VCaP (cell line): ENCODE results near the gene TRAPPC2.

ENCODE experiments used
- H3K27ac ChIP-seq: fragments of 450-650 bp; 2 replicates; pipeline ENCODE4 v1.5.1; 2017
- TF ChIP-seq, protein P1 (sequence below): fragments of 450-650 bp; conservative IDR thresholded peaks from 2 replicates; pipeline ENCODE4 v1.5.1; 2017; ENCODE audit warnings: mild to moderate bottlenecking, moderate library complexity

TRAPPC2 gene

DNA sequence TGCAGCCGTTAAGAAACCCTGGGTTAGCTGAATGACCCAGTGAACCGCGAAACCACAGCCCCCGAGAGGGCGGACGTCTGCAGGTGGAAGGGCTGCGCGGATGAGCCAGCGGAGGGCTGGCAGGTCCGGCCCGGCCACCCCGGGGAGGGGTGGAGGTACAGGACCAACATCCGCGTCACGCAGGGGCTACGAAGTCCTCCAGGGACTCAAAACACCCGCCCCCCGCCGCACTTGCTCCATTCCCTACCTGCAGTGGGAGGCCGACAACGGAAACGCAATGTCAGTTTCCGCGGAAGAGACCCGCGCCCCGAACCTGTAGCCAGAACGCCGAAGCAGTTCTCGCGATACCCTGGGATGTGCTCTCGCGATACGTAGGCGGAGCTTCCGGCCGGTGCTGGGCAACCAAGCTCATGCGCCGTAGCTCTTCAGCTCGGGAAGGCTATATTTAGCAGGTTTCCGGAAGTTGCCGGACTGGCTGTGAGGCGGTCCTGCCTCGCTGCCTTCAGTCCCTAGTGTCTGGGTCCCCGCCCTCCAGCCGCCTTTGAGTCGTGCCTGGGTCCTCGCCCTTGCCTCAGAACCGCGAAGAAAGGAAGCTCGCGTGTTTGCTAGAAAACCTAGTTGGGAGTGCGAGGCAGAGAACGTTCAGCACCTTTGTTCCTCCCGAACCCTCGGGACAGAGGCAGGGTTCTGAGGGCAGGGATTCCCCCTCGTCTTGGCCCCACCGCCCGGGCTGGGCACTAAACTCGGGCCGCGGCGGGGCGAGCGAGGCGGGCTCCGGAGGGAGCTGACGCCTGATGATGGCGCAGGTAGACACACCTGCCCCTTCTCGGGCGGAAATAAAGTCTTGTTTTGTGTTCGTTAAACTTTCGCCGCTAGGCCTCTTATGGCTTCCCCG, at the start of gene TRAPPC2, which contains the start of gene OFD1:
TSS of gene TRAPPC2 (minus strand) at position 343 of the 895 bp plus-strand sequence. CDS start 14,657 bp downstream, outside the sequence.
TSS of gene OFD1 (plus strand) at position 471 of the 895 bp plus-strand sequence. CDS start at position 795, 324 bp downstream.
- TF ChIP-seq, protein P1, sequence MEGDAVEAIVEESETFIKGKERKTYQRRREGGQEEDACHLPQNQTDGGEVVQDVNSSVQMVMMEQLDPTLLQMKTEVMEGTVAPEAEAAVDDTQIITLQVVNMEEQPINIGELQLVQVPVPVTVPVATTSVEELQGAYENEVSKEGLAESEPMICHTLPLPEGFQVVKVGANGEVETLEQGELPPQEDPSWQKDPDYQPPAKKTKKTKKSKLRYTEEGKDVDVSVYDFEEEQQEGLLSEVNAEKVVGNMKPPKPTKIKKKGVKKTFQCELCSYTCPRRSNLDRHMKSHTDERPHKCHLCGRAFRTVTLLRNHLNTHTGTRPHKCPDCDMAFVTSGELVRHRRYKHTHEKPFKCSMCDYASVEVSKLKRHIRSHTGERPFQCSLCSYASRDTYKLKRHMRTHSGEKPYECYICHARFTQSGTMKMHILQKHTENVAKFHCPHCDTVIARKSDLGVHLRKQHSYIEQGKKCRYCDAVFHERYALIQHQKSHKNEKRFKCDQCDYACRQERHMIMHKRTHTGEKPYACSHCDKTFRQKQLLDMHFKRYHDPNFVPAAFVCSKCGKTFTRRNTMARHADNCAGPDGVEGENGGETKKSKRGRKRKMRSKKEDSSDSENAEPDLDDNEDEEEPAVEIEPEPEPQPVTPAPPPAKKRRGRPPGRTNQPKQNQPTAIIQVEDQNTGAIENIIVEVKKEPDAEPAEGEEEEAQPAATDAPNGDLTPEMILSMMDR: no peak
- peak within 1 kb of the TSS; percentile 91 for H3K27ac ChIP-seq

DNA sequence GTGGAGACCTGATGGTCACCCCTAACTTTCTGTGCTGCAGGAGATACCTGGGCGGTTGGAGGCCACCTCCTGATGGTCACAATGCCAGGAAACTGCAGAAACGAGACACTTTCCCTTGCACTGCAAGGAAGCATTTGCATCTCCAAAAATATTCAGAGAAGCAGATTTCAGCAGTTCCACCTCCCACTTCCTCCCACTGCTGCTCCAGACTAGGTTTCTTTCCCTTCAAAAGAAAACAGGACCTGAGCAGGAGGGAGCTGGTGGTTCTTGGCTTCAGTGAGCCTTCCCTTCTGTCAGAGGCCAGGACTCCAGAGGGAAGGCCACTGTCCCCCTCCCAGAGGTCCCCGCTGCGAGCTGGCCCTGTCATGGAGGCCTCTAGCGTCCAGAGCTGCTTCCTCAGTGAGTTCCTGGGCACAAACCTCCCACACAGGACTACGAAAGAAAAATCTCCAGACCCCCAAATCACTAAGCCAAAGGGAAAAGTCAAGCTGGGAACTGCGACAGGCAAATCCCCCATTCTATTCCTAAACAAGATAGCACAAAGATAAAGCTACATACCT, 46.5 kb upstream of the TRAPPC2 start:
- no peak overlapping the region for H3K27ac ChIP-seq
- TF ChIP-seq, protein P1: no peak

DNA sequence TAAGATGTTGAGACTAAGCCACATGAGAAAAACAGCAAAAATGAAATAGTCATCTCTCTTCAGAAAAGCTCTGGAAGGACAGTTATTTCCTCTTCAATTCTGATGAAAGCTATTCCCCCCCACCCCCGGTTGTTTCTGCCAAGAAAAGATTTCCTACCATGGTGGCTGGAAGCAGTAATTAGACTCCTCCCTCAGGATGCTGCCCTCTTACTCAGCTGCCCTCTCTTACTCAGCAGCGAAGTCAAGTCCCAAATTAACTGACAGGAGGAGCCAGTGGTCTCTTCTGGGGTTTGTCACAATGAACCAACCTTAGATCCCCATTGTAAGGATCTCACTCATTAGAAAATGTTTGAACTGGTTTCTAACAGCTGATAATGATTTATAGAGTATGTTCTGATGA, 44.5 kb upstream of the TRAPPC2 start:
- TF ChIP-seq, protein P1: no peak
- no peak overlapping the region for H3K27ac ChIP-seq

DNA sequence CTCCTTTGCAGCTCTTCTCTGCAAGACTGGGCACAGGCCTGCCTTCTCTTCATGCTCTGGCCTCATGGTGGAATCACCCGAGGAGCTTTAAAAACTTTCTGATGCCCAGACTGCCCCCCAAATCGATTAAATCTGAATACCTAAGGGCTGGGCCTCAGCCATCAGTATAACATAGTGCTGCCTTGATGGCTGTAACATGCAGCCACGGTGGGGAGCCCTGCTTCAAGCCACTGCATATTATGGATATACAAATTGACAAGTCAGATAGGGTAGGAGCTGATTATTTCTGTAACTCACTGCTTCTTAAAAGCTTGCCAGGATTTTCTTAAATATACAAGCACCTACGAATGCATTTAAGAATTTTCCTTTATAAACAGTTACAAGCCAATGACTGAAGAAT, 42.0 kb upstream of the TRAPPC2 start:
- TF ChIP-seq, protein P1: no peak
- no peak overlapping the region for H3K27ac ChIP-seq

DNA sequence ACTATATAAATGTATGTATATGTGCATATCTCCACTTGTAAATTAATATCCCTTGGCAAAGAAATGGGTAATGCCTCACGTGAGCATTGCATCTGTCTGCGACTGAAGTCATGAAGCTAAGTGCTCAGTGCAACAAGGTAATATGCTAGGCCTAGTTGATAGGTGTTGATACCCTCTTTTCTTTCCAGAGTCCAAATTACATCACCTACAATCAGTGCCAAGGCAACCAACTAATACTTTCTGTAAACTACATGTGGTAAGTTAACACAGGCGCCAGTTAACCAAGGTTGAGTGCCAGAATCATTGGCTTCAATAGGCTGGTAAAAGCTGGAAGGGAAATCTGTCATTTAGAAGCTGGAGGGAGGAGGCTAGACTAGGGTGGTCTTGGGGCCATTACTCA, 41.4 kb upstream of the TRAPPC2 start:
- H3K27ac ChIP-seq: no peak overlapping the region
- TF ChIP-seq, protein P1: no peak

DNA sequence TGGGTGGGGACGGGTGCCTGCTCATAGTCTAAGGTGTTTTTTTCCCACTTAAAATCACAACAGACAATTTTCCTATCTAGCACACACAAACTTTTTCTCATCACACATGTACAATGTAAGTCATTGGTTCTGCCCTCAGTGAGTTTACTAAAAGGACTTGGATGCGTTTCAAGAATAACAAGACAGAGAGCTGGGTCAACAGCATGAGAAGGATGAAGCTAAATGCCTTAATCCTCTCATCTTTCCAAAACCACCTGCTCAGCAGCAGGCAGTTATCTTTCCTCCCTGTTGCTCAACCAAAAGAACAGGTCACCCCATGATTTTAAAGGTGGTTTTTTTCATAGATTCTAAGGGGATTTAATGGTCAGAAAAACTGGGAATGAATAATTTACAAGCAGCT, 40.3 kb upstream of the TRAPPC2 start:
- TF ChIP-seq, protein P1: no peak
- H3K27ac ChIP-seq: no peak overlapping the region

DNA sequence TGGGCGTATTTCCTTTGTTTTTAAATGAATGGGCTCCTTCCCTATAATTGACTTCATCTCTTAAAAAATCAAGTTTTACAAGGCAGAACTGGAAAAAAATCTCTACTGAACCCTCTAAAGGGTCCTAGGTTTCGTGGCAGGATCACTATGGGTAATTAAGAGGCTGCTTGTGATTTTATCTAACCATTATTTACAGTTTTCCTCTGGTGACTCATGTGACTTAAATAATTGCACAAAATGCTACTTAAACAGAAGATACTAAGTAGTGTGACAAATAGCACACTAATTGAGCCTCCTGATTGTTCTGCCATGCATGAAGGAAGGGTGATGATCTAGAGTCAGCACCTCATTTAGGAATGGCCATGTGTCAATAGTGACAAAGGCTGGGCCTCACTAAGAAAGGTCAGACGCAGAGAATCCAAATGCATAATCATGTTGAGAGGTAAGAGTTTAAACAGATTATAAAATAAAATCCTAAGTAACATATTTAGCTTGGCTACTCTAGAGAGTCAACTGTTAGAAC, 35.7 kb upstream of the TRAPPC2 start:
- H3K27ac ChIP-seq: no peak overlapping the region
- TF ChIP-seq, protein P1: no peak
